ENCODE results near the gene ATAD3B.
"Not testable (repeated sequence)": the region's sequence is repeated elsewhere in the genome, so short reads cannot be mapped to it uniquely, and the experiment has no call there.

Gene ATAD3B

GRCh38 chr1:1435911-1436629 is 35.5 kb upstream of the ATAD3B start:
- in situ Hi-C loops (cut with HindIII; ENCODE audit: low pct_unique_long_range_greater_than_20kb, low sequenced_read_pairs) = no loop called here
- no peak for TF ChIP-seq JUND (IDR thresholded peaks at IDR 0.05; ENCODE audit: low read depth)
- no peak for DNase-seq (ENCODE audit: low read depth in 1 of 2, low spot score in 1 of 2)

- DNase-seq (ENCODE audit: low read depth in 1 of 2, low spot score in 1 of 2) = no peak
- no peak for TF ChIP-seq JUND (IDR thresholded peaks at IDR 0.05; ENCODE audit: low read depth)
- in situ Hi-C loops (cut with HindIII; ENCODE audit: low pct_unique_long_range_greater_than_20kb, low sequenced_read_pairs) = no loop called here
Observed at GRCh38 chr1:1436630-1437032, 34.9 kb upstream of the ATAD3B start.

- in situ Hi-C loops (cut with HindIII; ENCODE audit: low pct_unique_long_range_greater_than_20kb, low sequenced_read_pairs) = no loop called here
- no peak for DNase-seq (ENCODE audit: low read depth in 1 of 2, low spot score in 1 of 2)
- TF ChIP-seq JUND (IDR thresholded peaks at IDR 0.05; ENCODE audit: low read depth) = no peak
Observed at GRCh38 chr1:1437033-1437903, 34.3 kb upstream of the ATAD3B start.

- TF ChIP-seq JUND (IDR thresholded peaks at IDR 0.05; ENCODE audit: low read depth) = no peak
- DNase-seq (ENCODE audit: low read depth in 1 of 2, low spot score in 1 of 2) = no peak
- in situ Hi-C loops (cut with HindIII; ENCODE audit: low pct_unique_long_range_greater_than_20kb, low sequenced_read_pairs) = no loop called here
Observed at GRCh38 chr1:1437904-1438376, 33.6 kb upstream of the ATAD3B start.

- no peak for DNase-seq (ENCODE audit: low read depth in 1 of 2, low spot score in 1 of 2)
- no peak for TF ChIP-seq JUND (IDR thresholded peaks at IDR 0.05; ENCODE audit: low read depth)
- in situ Hi-C loops (cut with HindIII; ENCODE audit: low pct_unique_long_range_greater_than_20kb, low sequenced_read_pairs) = no loop called here
Observed at GRCh38 chr1:1438531-1439381, 32.8 kb upstream of the ATAD3B start.

GRCh38 chr1:1439546-1440261 is 31.9 kb upstream of the ATAD3B start:
- DNase-seq (ENCODE audit: low read depth in 1 of 2, low spot score in 1 of 2) = no peak
- TF ChIP-seq JUND (IDR thresholded peaks at IDR 0.05; ENCODE audit: low read depth) = no peak
- in situ Hi-C loops (cut with HindIII; ENCODE audit: low pct_unique_long_range_greater_than_20kb, low sequenced_read_pairs) = no loop called here

- DNase-seq (ENCODE audit: low read depth in 1 of 2, low spot score in 1 of 2) = no peak
- in situ Hi-C loops (cut with HindIII; ENCODE audit: low pct_unique_long_range_greater_than_20kb, low sequenced_read_pairs) = no loop called here
- no peak for TF ChIP-seq JUND (IDR thresholded peaks at IDR 0.05; ENCODE audit: low read depth)
Observed at GRCh38 chr1:1440262-1441001, 31.1 kb upstream of the ATAD3B start.

- no peak for TF ChIP-seq JUND (IDR thresholded peaks at IDR 0.05; ENCODE audit: low read depth)
- in situ Hi-C loops (cut with HindIII; ENCODE audit: low pct_unique_long_range_greater_than_20kb, low sequenced_read_pairs) = no loop called here
- peak in 1 of 2 experiments; percentile 41 for DNase-seq (ENCODE audit: low read depth in 1 of 2, low spot score in 1 of 2)
Observed at GRCh38 chr1:1441002-1441888, 30.3 kb upstream of the ATAD3B start.

GRCh38 chr1:1442069-1442770 is 29.3 kb upstream of the ATAD3B start:
- no peak for DNase-seq (ENCODE audit: low read depth in 1 of 2, low spot score in 1 of 2)
- in situ Hi-C loops (cut with HindIII; ENCODE audit: low pct_unique_long_range_greater_than_20kb, low sequenced_read_pairs) = no loop called here
- TF ChIP-seq JUND (IDR thresholded peaks at IDR 0.05; ENCODE audit: low read depth) = no peak

- DNase-seq (ENCODE audit: low read depth in 1 of 2, low spot score in 1 of 2); in situ Hi-C loops (cut with HindIII; ENCODE audit: low pct_unique_long_range_greater_than_20kb, low sequenced_read_pairs): not testable (repeated sequence)
Observed at GRCh38 chr1:1446631-1447030, 24.9 kb upstream of the ATAD3B start.

Data from T47D (cell line).